ENCODE data around the gene TK1.
"Not testable (repeated sequence)": the region's sequence is repeated elsewhere in the genome, so short reads cannot be mapped to it uniquely, and the experiment has no call there.

Gene TK1

GRCh38 chr17:78175643-78175981 is 11.2 kb downstream of the TK1 start:
- no peak for DNase-seq

- DNase-seq = no peak
These were observed 11.8 kb downstream of the TK1 start for GRCh38 chr17:78174870-78175642.

- no peak for DNase-seq
These were observed 12.4 kb downstream of the TK1 start for GRCh38 chr17:78174346-78174869.

- no peak for DNase-seq
These were observed 13.6 kb downstream of the TK1 start for GRCh38 chr17:78173097-78173715.

GRCh38 chr17:78172249-78173051 is 14.4 kb downstream of the TK1 start:
- DNase-seq = no peak

- not testable (repeated sequence) for DNase-seq
These were observed 15.1 kb downstream of the TK1 start for GRCh38 chr17:78171591-78172248.

- no peak for DNase-seq
These were observed 15.9 kb downstream of the TK1 start for GRCh38 chr17:78170692-78171590.

GRCh38 chr17:78168903-78169793 is 17.7 kb downstream of the TK1 start:
- no peak for DNase-seq

- DNase-seq = peak; percentile 77
These were observed 18.5 kb downstream of the TK1 start, which contains the start of gene SYNGR2 for GRCh38 chr17:78168242-78168902. SYNGR2 (plus strand) TSS chr17:78168581; CDS start chr17:78168617, 36 bp downstream.

- no peak for DNase-seq
These were observed 20.4 kb downstream of the TK1 start for GRCh38 chr17:78166416-78166815.

GRCh38 chr17:78164748-78165607 is 21.9 kb downstream of the TK1 start:
- DNase-seq = no peak

GRCh38 chr17:78163881-78164747 is 22.7 kb downstream of the TK1 start:
- no peak for DNase-seq

GRCh38 chr17:78159575-78160158 is 27.2 kb downstream of the TK1 start:
- no peak for DNase-seq

GRCh38 chr17:78154903-78155811 is 31.7 kb downstream of the TK1 start:
- DNase-seq = peak; percentile 37

GRCh38 chr17:78151514-78152008 is 35.3 kb downstream of the TK1 start:
- DNase-seq = no peak

GRCh38 chr17:78148286-78149016 is 38.4 kb downstream of the TK1 start:
- DNase-seq = no peak
